GM23338 (cell line): ENCODE results near the gene CAPN15. TPM values are rescaled to one million over a fixed set of nuclear protein-coding genes. Genes with fewer than 3 reads are reported as not detected.

Experiments
- ATAC-seq: fragments of 200-7000 bp; cut with Tn5 transposase; 3 replicates; pipeline ENCODE4 v1.9.1; 2020
- DNase-seq: peaks from one replicate; pipeline ENCODE4 v3.0.0-alpha.2; 2015; ENCODE audit warnings: low spot score
- H2AFZ ChIP-seq: fragments of 200-600 bp; sonication (generic); 2 replicates; pipeline ENCODE4 v1.8.0; 2016; ENCODE audit warnings: antibody characterized with exemption, mild to moderate bottlenecking, moderate library complexity
- H3F3A ChIP-seq: fragments of 200-600 bp; sonication (generic); replicated peaks from 2 replicates; pipeline ENCODE4 v1.8.0; 2017; ENCODE audit warnings: antibody characterized with exemption, mixed run types, low read depth
- H3K27ac ChIP-seq: fragments of 200-600 bp; sonication (generic); 2 replicates; pipeline ENCODE4 v1.6.1; 2016; ENCODE audit warnings: low read depth
- H3K27me3 ChIP-seq: fragments of 200-600 bp; sonication (generic); 2 replicates; pipeline ENCODE4 v1.8.0; 2016; ENCODE audit warnings: mild to moderate bottlenecking, mixed run types, moderate library complexity; ENCODE audit not compliant: insufficient read depth
- H3K36me3 ChIP-seq: fragments of 200-600 bp; sonication (generic); 2 replicates; pipeline ENCODE4 v1.8.0; 2016; ENCODE audit warnings: mild to moderate bottlenecking; ENCODE audit not compliant: insufficient read depth
- H3K4me1 ChIP-seq: fragments of 200-600 bp; sonication (generic); 2 replicates; pipeline ENCODE4 v1.8.0; 2016; ENCODE audit warnings: mild to moderate bottlenecking, moderate library complexity; ENCODE audit not compliant: insufficient read depth
- H3K4me2 ChIP-seq: fragments of 200-600 bp; sonication (generic); 2 replicates; pipeline ENCODE4 v1.7.1; 2017; ENCODE audit warnings: mixed run types
- H3K4me3 ChIP-seq: fragments of 200-600 bp; sonication (generic); 2 replicates; pipeline ENCODE4 v1.6.1; 2016; ENCODE audit warnings: mixed run types
- H3K79me2 ChIP-seq: fragments of 200-600 bp; sonication (generic); replicated peaks from 2 replicates; pipeline ENCODE4 v1.8.0; 2017; ENCODE audit warnings: mild to moderate bottlenecking; ENCODE audit not compliant: insufficient read depth
- H3K9me2 ChIP-seq: fragments of 200-600 bp; sonication (generic); 2 replicates; pipeline ENCODE4 v1.8.0; 2017; ENCODE audit not compliant: insufficient read depth
- H4K20me1 ChIP-seq: fragments of 200-600 bp; sonication (generic); replicated peaks from 2 replicates; pipeline ENCODE4 v1.8.0; 2017; ENCODE audit warnings: mild to moderate bottlenecking; ENCODE audit not compliant: insufficient read depth
- H3K27ac Mint-ChIP-seq: 2 replicates; pipeline ENCODE4 v1.8.0; 2020; ENCODE audit warnings: inconsistent platforms, mild to moderate bottlenecking, moderate library complexity, mixed read lengths
- H3K27me3 Mint-ChIP-seq: 3 replicates; pipeline ENCODE4 v1.8.0; 2022; ENCODE audit warnings: low read depth, mild to moderate bottlenecking, moderate library complexity, mixed read lengths, inconsistent platforms; ENCODE audit not compliant: insufficient read depth, poor library complexity
- H3K36me3 Mint-ChIP-seq: 3 replicates; pipeline ENCODE4 v1.8.0; 2021; ENCODE audit warnings: low read depth, mild to moderate bottlenecking, inconsistent platforms, moderate library complexity, mixed read lengths
- H3K4me1 Mint-ChIP-seq: 3 replicates; pipeline ENCODE4 v1.8.0; 2020; ENCODE audit warnings: mild to moderate bottlenecking, inconsistent platforms, mixed read lengths
- H3K4me3 Mint-ChIP-seq: 3 replicates; pipeline ENCODE4 v1.8.0; 2021; ENCODE audit warnings: moderate library complexity, mild to moderate bottlenecking, inconsistent platforms, mixed read lengths
- H3K9me3 Mint-ChIP-seq: 3 replicates; pipeline ENCODE4 v1.8.0; 2020; ENCODE audit warnings: moderate library complexity, mild to moderate bottlenecking, inconsistent platforms, mixed read lengths
- CTCF ChIP-seq, 2 experiments: fragments of 200-600 bp in 1 of 2; sonication (generic) in 1 of 2; conservative IDR thresholded peaks; 2 replicates each; pipeline versions ENCODE4 v1.5.1 to v1.6.1; 2016 to 2017; ENCODE audit warnings: antibody characterized with exemption in 2 of 2, low read depth in 2 of 2, mild to moderate bottlenecking in 2 of 2, moderate library complexity in 1 of 2
- ETS1 ChIP-seq: IDR thresholded peaks from 2 replicates; pipeline ENCODE4 v1.6.1; 2016; ENCODE audit warnings: antibody characterized with exemption
- EZH2 ChIP-seq: fragments of 200-600 bp; sonication (generic); IDR thresholded peaks from one replicate; pipeline ENCODE4 v1.8.0; 2017; ENCODE audit warnings: antibody characterized with exemption, mild to moderate bottlenecking, low read depth; ENCODE audit not compliant: unreplicated experiment
- NANOG ChIP-seq: IDR thresholded peaks from 2 replicates; pipeline ENCODE4 v1.6.1; 2016; ENCODE audit warnings: antibody characterized with exemption, borderline replicate concordance
- POLR2AphosphoS5 ChIP-seq: IDR thresholded peaks from 2 replicates; pipeline ENCODE4 v1.6.1; 2016; ENCODE audit warnings: antibody characterized with exemption, low read depth
- ZNF331 ChIP-seq: fragments of 250-450 bp; sonication (Bioruptor Pico); IDR thresholded peaks from 2 replicates; pipeline ENCODE4 v1.5.0; 2020; ENCODE audit warnings: low read depth, mild to moderate bottlenecking, moderate library complexity
- ZNF462 ChIP-seq: fragments of 250-450 bp; sonication (Bioruptor Pico); IDR thresholded peaks from 2 replicates; pipeline ENCODE4 v1.5.0; 2020; ENCODE audit warnings: mild to moderate bottlenecking, moderate library complexity
- polyA plus RNA-seq: library from polyadenylated mRNA; unstranded; fragments of >200 nt; fragmentation: Nextera tagmentation; extraction: Ambion mirVana; gene quantifications from 2 replicates; pipeline ENCODE4 v1.2.1, GENCODE V29; 2016
- total RNA-seq: library from RNA; depleted of rRNA; stranded (reverse); fragments of >200 nt; shearing (Covaris generic); gene quantifications from 2 replicates; pipeline ENCODE4 v1.2.3, GENCODE V29; 2014

Gene CAPN15
- total and polyA plus RNA-seq, 2 experiments from 2014 or later = 27.3 to 164 TPM

GRCh38 chr16:561413-561794, 33.9 kb downstream of the CAPN15 start (continued):
- TF ChIP-seq ZNF462 (CRISPR knock-in tag) (no peak), ZNF331 (CRISPR knock-in tag) (no peak), POLR2AphosphoS5 (no peak), NANOG (no peak)

GRCh38 chr16:561957-562938, 34.7 kb downstream of the CAPN15 start:
- Histone ChIP-seq H3K4me2 (no peak overlapping the region), H4K20me1 (no peaks in the 10 kb centered on the region), H3K4me1 (peaks cover 10% of the 10 kb centered on the region; the same call in 1 of the 2 replicates), H3K4me3 (no peak overlapping the region), H2AFZ (no peak overlapping the region), H3K27ac (no peak overlapping the region), H3K79me2 (no peaks in the 10 kb centered on the region), H3K9me2 (no peaks in the 10 kb centered on the region), H3K36me3 (no peaks in the 10 kb centered on the region), H3F3A (0 out of 2 replicates have a peak, but pooled peaks cover 2% of the 10 kb centered on the region), H3K27me3 (peaks cover 34% of the 10 kb centered on the region)
- no peak overlapping the region for H3K4me3 Mint-ChIP-seq
- no peaks in the 10 kb centered on the region for H3K9me3 Mint-ChIP-seq
- no peaks in the 10 kb centered on the region for H3K4me1 Mint-ChIP-seq
- no peak for DNase-seq
- H3K36me3 Mint-ChIP-seq = no peaks in the 10 kb centered on the region
- no peak overlapping the region for H3K27ac Mint-ChIP-seq
- ATAC-seq = no peak
- peaks cover 14% of the 10 kb centered on the region for H3K27me3 Mint-ChIP-seq
- TF ChIP-seq CTCF (conservative IDR thresholded peaks at IDR 0.05; ENCODE audit: low read depth in 2 of 2) (no peak), EZH2 (no peak), ETS1 (no peak)
